WTC11 (cell line): ENCODE data around the gene MOB2. TPM values are rescaled to one million over a fixed set of nuclear protein-coding genes. Genes with fewer than 3 reads are reported as not detected.
A peak's percentile ranks its signal among the peaks of the same experiment; 100 is the strongest.

Experiments used
- ATAC-seq: fragments of 200-7000 bp; cut with Tn5 transposase; 2 replicates; pipeline ENCODE4 v1.10.0; 2021; ENCODE audit warnings: mild to moderate bottlenecking, moderate library complexity
- CTCF ChIA-PET: fragments of 300-600 bp; sonication (Branson Sonifier 250); formaldehyde crosslinking; loops from one replicate; lab custom pipeline; 2021; ENCODE audit warnings: antibody characterized with exemption; lab: Charles Lee
- POLR2A ChIA-PET: fragments of 350-600 bp; sonication (Branson Sonifier 250); formaldehyde crosslinking; loops from one replicate; lab custom pipeline; 2021; ENCODE audit warnings: antibody characterized with exemption; lab: Charles Lee
- DNase-seq: peaks from one replicate; pipeline ENCODE4 v3.0.0; 2021; ENCODE audit warnings: low spot score
- H3K27ac Mint-ChIP-seq: 2 replicates; pipeline ENCODE4 v1.8.0; 2021; ENCODE audit warnings: mixed read lengths
- H3K27me3 Mint-ChIP-seq: 2 replicates; pipeline ENCODE4 v1.8.0; 2021; ENCODE audit warnings: low read depth, mild to moderate bottlenecking, moderate library complexity, mixed read lengths
- H3K36me3 Mint-ChIP-seq: 2 replicates; pipeline ENCODE4 v1.8.0; 2021; ENCODE audit warnings: mixed read lengths
- H3K4me1 Mint-ChIP-seq: 2 replicates; pipeline ENCODE4 v1.8.0; 2022; ENCODE audit warnings: mixed read lengths
- H3K4me3 Mint-ChIP-seq: 2 replicates; pipeline ENCODE4 v1.8.0; 2021; ENCODE audit warnings: mild to moderate bottlenecking, moderate library complexity, mixed read lengths
- H3K9me3 Mint-ChIP-seq: 2 replicates; pipeline ENCODE4 v1.8.0; 2021; ENCODE audit warnings: mixed read lengths
- ATF1 ChIP-seq: sonication (generic); formaldehyde crosslinking; IDR thresholded peaks from 2 replicates; pipeline ENCODE4 v1.8.1; 2023; ENCODE audit warnings: mild to moderate bottlenecking, moderate library complexity, missing genetic modification reagents
- CBFB ChIP-seq: sonication (generic); formaldehyde crosslinking; IDR thresholded peaks from 2 replicates; pipeline ENCODE4 v1.8.1; 2022; ENCODE audit warnings: mild to moderate bottlenecking, low read depth, missing genetic modification reagents
- CREB1 ChIP-seq: sonication (generic); formaldehyde crosslinking; IDR thresholded peaks from 2 replicates; pipeline ENCODE4 v1.8.0; 2023; ENCODE audit warnings: mild to moderate bottlenecking, missing genetic modification reagents
- E2F5 ChIP-seq: sonication (generic); formaldehyde crosslinking; IDR thresholded peaks from 2 replicates; pipeline ENCODE4 v1.8.1; 2022; ENCODE audit warnings: mild to moderate bottlenecking, moderate library complexity, missing genetic modification reagents
- ETV6 ChIP-seq: sonication (generic); formaldehyde crosslinking; IDR thresholded peaks from 2 replicates; pipeline ENCODE4 v1.8.1; 2022; ENCODE audit warnings: mild to moderate bottlenecking, missing genetic modification reagents
- GRHL2 ChIP-seq: fragments of 250-450 bp; sonication (Bioruptor Pico); IDR thresholded peaks from 2 replicates; pipeline ENCODE4 v1.8.0; 2022; ENCODE audit warnings: mild to moderate bottlenecking, moderate library complexity; ENCODE audit not compliant: insufficient replicate concordance, severe bottlenecking
- GTF2I ChIP-seq: fragments of 250-450 bp; sonication (Bioruptor Pico); conservative IDR thresholded peaks from 2 replicates; pipeline ENCODE4 v1.4.0; 2021; ENCODE audit warnings: mild to moderate bottlenecking
- HMGXB4 ChIP-seq: sonication (generic); formaldehyde crosslinking; IDR thresholded peaks from 2 replicates; pipeline ENCODE4 v1.8.1; 2023; ENCODE audit warnings: mild to moderate bottlenecking, moderate library complexity, missing genetic modification reagents
- IRF1 ChIP-seq: sonication (generic); formaldehyde crosslinking; IDR thresholded peaks from 2 replicates; pipeline ENCODE4 v1.8.0; 2023; ENCODE audit warnings: missing genetic modification reagents
- KAT7 ChIP-seq: sonication (generic); formaldehyde crosslinking; IDR thresholded peaks from 2 replicates; pipeline ENCODE4 v1.8.1; 2023; ENCODE audit warnings: missing genetic modification reagents, mild to moderate bottlenecking, borderline replicate concordance
- MXD4 ChIP-seq: fragments of 250-450 bp; sonication (Bioruptor Pico); IDR thresholded peaks from 2 replicates; pipeline ENCODE4 v1.8.0; 2021; ENCODE audit warnings: mild to moderate bottlenecking, moderate library complexity, borderline replicate concordance
- NR3C1 ChIP-seq: sonication (generic); formaldehyde crosslinking; conservative IDR thresholded peaks from 2 replicates; pipeline ENCODE4 v1.8.1; 2023; ENCODE audit warnings: low read depth, mild to moderate bottlenecking, missing genetic modification reagents
- OVOL2 ChIP-seq: fragments of 250-450 bp; sonication (Bioruptor Pico); IDR thresholded peaks from 2 replicates; pipeline ENCODE4 v1.9.0; 2021; ENCODE audit warnings: mild to moderate bottlenecking, borderline replicate concordance
- RELA ChIP-seq: sonication (generic); formaldehyde crosslinking; IDR thresholded peaks from 2 replicates; pipeline ENCODE4 v1.8.1; 2022; ENCODE audit warnings: missing genetic modification reagents, mild to moderate bottlenecking, borderline replicate concordance
- TCF7 ChIP-seq: sonication (generic); formaldehyde crosslinking; IDR thresholded peaks from 2 replicates; pipeline ENCODE4 v1.8.0; 2022; ENCODE audit warnings: mild to moderate bottlenecking, low read depth, missing genetic modification reagents, moderate library complexity
- TEAD4 ChIP-seq: sonication (generic); formaldehyde crosslinking; IDR thresholded peaks from 2 replicates; pipeline ENCODE4 v1.8.0; 2022; ENCODE audit warnings: mild to moderate bottlenecking, missing genetic modification reagents
- USF1 ChIP-seq: sonication (generic); formaldehyde crosslinking; IDR thresholded peaks from 2 replicates; pipeline ENCODE4 v1.8.0; 2022; ENCODE audit warnings: mild to moderate bottlenecking, missing genetic modification reagents
- ZNF121 ChIP-seq: sonication (generic); formaldehyde crosslinking; IDR thresholded peaks from 2 replicates; pipeline ENCODE4 v1.8.0; 2023; ENCODE audit warnings: missing genetic modification reagents
- ZNF317 ChIP-seq: sonication (generic); formaldehyde crosslinking; IDR thresholded peaks from 2 replicates; pipeline ENCODE4 v1.8.1; 2023; ENCODE audit warnings: low read depth, mild to moderate bottlenecking, moderate library complexity, missing genetic modification reagents, borderline replicate concordance
- ZNF423 ChIP-seq: fragments of 250-450 bp; sonication (Bioruptor Pico); IDR thresholded peaks from 2 replicates; pipeline ENCODE4 v2.1.2; 2022; ENCODE audit warnings: mild to moderate bottlenecking, moderate library complexity
- total RNA-seq: library from RNA; stranded (reverse); gene quantifications from 3 replicates; pipeline ENCODE4 v1.2.3, GENCODE V29; 2021

Gene MOB2
- total RNA-seq, 1 experiment from 2014 or later, result 21.7 TPM

- no peak for TF ChIP-seq CREB1 (CRISPR knock-in tag)
- TF ChIP-seq ATF1 (CRISPR knock-in tag), result no peak
- no peak for TF ChIP-seq TCF7
- TF ChIP-seq MXD4 (CRISPR knock-in tag), result no peak
- TF ChIP-seq OVOL2 (CRISPR knock-in tag), result no peak
Observed at GRCh38 chr11:1487091-1487850, 692 bp upstream of the MOB2 start (continued).

GRCh38 chr11:1485504-1485885 is 1.1 kb downstream of the MOB2 start:
- CTCF ChIA-PET, result interaction anchor here (1.0 to 1.8 kb wide), 3 partner anchors 20 to 61 kb away, joined by 4 to 8 read pairs (median 5); no protein-coding TSS in a partner anchor
- H3K4me1 Mint-ChIP-seq, result 0 out of 2 replicates have a peak, but pooled peaks cover 2% of the 10 kb centered on the region
- DNase-seq, result no peak
- ATAC-seq, result no peak
- H3K27me3 Mint-ChIP-seq, result no peaks in the 10 kb centered on the region
- POLR2A ChIA-PET, result no interaction called here
- no peaks in the 10 kb centered on the region for H3K36me3 Mint-ChIP-seq
- no peak overlapping the region for H3K4me3 Mint-ChIP-seq
- no peak overlapping the region for H3K27ac Mint-ChIP-seq
- no peak for TF ChIP-seq KAT7
- no peaks in the 10 kb centered on the region for H3K9me3 Mint-ChIP-seq

GRCh38 chr11:1484695-1485503 is 1.7 kb downstream of the MOB2 start:
- 0 out of 2 replicates have a peak overlapping the region, but pooled peaks have one; percentile 4 for H3K27ac Mint-ChIP-seq
- ATAC-seq, result no peak
- CTCF ChIA-PET, result interaction anchor here (1.0 to 1.1 kb wide), 2 partner anchors 21 to 62 kb away, joined by 4 to 5 read pairs; no protein-coding TSS in a partner anchor
- H3K27me3 Mint-ChIP-seq, result no peaks in the 10 kb centered on the region
- TF ChIP-seq USF1 (CRISPR knock-in tag), result no peak
- TF ChIP-seq IRF1, result no peak
- TF ChIP-seq GRHL2, result no peak
- no peak for TF ChIP-seq ZNF317 (CRISPR knock-in tag)
- no peak for TF ChIP-seq ZNF423 (CRISPR knock-in tag)
- no peak for TF ChIP-seq CREB1 (CRISPR knock-in tag)
- no peak for TF ChIP-seq ETV6 (CRISPR knock-in tag)
- TF ChIP-seq GTF2I, result no peak
- TF ChIP-seq NR3C1 (CRISPR knock-in tag), result no peak
- TF ChIP-seq, all 79 proteins: peak for 0
- 0 out of 2 replicates have a peak, but pooled peaks cover 2% of the 10 kb centered on the region for H3K4me1 Mint-ChIP-seq
- no peaks in the 10 kb centered on the region for H3K9me3 Mint-ChIP-seq
- no peak for DNase-seq
- no peak overlapping the region for H3K4me3 Mint-ChIP-seq
- POLR2A ChIA-PET, result no interaction called here
- no peaks in the 10 kb centered on the region for H3K36me3 Mint-ChIP-seq

- no peaks in the 10 kb centered on the region for H3K27me3 Mint-ChIP-seq
- no peak for TF ChIP-seq ZNF121
- no peak for TF ChIP-seq E2F5 (CRISPR knock-in tag)
- no peak for TF ChIP-seq HMGXB4 (CRISPR knock-in tag)
- no peak for TF ChIP-seq CBFB (CRISPR knock-in tag)
- no peak for TF ChIP-seq TCF7
- TF ChIP-seq RELA (CRISPR knock-in tag), result no peak
- TF ChIP-seq OVOL2 (CRISPR knock-in tag), result no peak
- no peak for TF ChIP-seq TEAD4 (CRISPR knock-in tag)
- ChIA-PET POLR2A (no interaction called here), CTCF (interaction anchor here (1.0 to 1.1 kb wide), 2 partner anchors 21 to 63 kb away, joined by 4 to 5 read pairs; no protein-coding TSS in a partner anchor)
- ATAC-seq (no peak), DNase-seq (no peak)
- no peaks in the 10 kb centered on the region for H3K9me3 Mint-ChIP-seq
- H3K4me3 Mint-ChIP-seq, result no peak overlapping the region
- no peaks in the 10 kb centered on the region for H3K36me3 Mint-ChIP-seq
- H3K27ac Mint-ChIP-seq, result no peak overlapping the region
- H3K4me1 Mint-ChIP-seq, result 0 out of 2 replicates have a peak, but pooled peaks cover 2% of the 10 kb centered on the region
Observed at GRCh38 chr11:1484061-1484671, 2.4 kb downstream of the MOB2 start.
